GM19397 (cell line): ENCODE results near the gene ELOVL3.
"Not testable (repeated sequence)": the region's sequence is repeated elsewhere in the genome, so short reads cannot be mapped to it uniquely, and the experiment has no call there.

Experiments
- ATAC-seq: cut with Tn5 transposase; IDR thresholded peaks from one replicate; pipeline ENCODE4 v1.9.1; 2021; ENCODE audit warnings: mild to moderate bottlenecking, moderate library complexity; ENCODE audit not compliant: unreplicated experiment

ELOVL3 gene

DNA sequence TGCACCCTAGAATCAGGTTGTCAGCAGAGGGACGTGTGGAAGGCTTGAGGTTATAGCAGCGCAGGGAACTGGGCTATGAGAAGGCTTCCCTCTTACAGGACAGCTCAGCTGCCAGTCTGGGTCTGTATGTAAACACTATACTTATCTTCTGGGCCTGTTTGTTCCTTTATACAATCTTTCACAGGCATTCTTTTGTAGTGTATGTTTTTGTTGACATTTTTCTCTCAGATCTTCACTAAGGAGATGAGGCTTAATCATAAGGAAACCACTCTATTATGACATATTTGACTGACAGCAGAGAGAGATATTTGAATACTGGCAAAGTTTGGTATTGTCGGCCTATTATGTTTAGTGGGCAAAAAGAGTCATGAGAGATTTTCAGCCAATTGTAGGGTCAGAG, 20.2 kb downstream of the ELOVL3 start:
- ATAC-seq, result no peak

DNA sequence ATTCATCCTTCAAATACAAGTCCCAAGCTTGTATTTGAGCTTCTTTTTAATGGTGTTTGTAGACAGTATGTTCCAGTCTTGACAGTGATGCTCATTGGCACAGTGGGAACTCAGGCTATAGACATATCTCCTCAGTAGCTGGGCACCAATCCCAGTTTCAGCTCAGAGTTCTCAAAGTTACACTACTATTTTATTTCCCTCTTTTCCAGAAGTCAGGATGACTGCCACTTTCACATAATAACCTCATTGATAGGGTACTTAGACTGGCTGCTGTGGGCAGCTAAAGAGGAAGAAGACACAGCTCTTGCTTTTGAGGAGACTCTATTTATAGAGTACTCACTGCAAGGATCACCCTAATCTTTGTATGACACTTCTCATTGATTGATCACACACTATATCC, 21.6 kb downstream of the ELOVL3 start:
- no peak for ATAC-seq

DNA sequence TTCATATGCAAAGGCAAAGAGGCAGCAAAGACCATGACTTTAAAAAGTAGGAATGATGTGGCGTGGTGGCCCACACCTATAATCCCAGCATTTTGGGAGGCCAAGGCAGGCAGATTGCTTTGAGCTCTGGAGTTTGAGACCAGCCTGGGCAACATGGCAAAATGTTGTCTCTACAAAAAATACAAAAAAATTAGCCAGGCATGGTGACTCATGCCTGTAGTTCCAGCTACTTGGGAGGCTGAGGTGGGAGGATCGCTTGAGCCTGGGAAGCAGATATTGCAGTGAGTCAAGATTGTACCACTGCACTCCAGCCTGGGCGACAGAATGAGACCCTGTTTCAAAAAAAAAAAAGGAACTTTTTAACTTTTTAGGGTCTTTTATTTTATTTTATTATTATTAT, 26.4 kb downstream of the ELOVL3 start:
- ATAC-seq, result not testable (repeated sequence)

DNA sequence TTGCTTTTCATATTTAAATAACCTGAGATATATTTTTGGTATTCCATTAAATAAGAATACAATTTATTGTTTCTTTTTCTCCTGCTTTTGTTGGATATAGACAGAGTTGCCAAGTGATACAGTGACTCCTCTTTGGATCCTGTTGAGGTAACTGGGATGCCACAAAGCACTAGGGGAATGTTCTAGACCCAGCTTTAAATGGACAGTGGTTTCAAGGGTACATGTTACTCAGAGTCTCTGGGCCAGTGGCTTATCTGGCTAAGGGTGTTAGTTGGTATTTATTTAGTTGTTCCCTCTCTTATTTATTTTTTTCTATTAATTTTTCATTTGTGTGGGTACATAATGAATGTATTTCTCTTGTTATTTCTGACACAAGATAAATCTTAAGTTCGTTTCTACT, 28.3 kb downstream of the ELOVL3 start:
- ATAC-seq, result no peak

DNA sequence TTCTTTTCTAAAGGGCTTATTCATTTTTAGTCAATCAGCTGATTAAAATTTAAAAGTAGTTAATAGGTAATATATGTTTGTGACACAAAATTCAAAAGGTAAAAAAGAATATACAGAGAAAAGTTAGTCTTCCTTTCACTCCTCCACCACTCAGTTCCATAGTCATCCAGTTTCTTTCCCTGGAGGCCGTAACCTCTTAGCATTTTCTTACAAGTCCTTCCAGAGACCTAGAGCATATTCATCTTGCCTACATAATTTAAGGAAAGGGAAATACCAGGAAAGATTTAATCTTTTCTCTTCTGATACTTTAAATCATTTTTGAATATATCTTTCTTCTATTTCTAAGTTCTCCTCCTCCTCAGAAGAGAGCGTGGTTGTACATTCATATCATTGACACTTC, 29.3 kb downstream of the ELOVL3 start:
- ATAC-seq, result no peak

DNA sequence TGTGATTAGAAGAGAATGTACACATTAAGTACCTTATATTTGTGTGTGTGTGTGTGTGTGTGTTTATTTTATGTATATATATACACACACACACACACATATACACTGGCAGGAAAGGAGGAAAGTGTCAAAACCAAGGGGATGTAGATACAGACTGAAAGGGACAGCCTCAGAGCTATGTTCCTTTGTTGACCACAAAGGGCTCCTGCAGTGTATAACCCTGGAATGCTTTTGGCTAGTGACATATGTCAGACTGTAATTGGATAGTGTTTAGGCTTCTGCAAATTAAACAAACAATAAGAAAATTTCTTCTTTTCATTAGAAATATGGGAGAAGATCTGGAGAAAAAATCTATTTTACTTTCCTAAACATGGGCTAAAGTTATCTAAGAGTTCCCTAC, 35.1 kb downstream of the ELOVL3 start:
- ATAC-seq, result no peak

DNA sequence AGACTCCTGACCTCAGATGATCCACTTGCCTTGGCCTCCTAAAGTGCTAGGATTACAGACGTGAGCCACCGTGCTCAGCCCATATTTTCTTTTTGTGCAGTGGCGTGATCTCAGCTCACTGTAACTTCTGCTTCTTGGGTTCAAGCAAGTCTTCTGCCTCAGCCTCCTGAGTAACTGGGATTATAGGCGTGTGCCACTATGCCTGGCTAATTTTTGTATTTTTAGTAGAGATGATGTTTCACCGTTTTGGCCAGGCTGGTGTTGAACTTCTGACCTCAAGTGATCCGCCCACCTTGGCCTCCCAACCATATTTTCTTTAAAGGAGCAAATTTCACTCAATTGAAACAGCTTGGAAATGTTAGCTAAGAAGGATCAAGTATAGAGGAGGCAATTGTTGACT, 35.7 kb downstream of the ELOVL3 start:
- ATAC-seq, result no peak

DNA sequence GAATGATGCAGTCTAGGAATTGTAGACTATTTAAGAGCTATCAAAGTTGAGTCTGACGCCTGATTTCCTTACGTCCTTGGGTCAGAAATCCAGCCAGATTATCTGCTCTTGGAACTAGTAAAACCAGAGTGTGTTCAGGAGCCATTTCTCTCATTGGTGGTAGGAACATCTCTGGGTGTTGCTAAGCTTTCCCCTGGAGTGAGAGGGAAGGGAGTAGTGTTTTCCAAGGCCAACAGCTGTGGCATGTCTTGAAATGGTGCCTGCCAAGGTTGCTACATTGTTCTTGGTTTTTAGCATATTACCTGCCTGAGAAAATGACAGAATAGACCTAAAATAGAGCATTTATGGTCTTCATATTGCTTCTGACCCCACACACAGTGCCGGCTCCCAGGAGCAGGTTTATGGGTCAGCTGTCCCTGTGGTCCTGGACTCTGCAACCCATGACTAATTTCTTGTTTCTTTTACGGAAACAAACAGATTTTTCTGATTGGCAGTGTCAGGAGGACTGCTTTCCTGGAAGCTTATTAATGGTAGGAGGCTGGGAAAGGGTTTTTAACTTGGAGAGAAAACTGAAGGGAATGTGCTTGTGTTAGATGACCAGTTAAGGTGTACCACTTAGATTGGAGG, 36.8 kb downstream of the ELOVL3 start:
- ATAC-seq, result no peak

DNA sequence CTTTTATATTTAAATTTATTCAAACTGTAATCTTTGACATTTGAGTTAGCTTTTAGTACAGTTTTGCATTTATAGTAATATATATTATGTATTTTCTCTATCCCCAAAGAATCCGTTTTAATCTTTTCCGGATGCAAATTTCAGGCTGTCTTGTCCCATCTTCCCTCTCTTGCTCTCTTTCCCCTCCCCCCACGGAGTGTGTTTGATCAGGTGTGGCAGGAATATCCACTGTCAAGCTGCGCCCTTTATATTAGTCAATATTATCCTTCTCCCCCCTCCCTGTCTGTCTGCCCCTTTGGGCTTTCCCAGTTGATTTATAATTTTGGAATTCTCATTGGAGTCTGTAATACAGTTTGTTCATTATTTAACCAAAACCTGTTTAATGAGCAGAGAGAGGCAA, 38.3 kb downstream of the ELOVL3 start:
- ATAC-seq, result no peak

DNA sequence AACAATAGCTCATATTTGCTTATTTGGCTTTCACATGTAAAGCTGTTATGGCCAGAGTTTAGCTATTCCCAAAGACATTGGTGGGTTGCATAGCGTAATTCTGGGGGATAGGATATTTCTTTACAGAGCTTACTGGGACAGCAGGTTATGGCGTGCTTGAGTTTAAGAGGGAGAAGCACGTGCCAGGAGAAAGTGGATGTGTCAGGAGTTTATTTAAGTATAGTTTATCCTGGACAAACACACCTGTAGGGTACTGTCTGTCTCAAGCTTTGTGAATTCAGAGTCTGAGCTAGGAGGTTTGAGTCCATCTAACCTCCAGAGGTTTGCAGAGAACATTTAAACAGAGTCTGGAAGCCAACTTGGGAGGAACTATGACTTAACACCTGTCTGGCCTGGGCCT, 40.6 kb downstream of the ELOVL3 start:
- ATAC-seq, result no peak

DNA sequence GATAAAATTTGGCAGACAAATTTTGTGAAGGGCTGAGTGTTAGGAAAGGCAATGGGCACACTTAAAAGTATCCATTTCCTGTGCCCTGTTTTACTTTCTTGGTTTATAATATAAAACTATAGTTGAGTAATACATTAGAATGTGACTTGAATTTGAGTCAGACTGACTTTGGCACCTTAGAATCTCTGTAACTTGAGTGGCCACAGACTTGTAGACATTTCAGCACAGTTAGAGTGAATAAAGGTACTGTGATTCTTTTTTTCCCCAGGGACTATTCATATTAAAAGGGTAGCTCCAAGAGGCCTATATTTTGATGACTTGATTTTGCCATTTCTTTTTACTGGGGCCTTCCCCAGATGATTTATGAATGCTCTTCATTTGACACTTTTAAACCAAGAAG, 41.6 kb downstream of the ELOVL3 start:
- ATAC-seq, result no peak

DNA sequence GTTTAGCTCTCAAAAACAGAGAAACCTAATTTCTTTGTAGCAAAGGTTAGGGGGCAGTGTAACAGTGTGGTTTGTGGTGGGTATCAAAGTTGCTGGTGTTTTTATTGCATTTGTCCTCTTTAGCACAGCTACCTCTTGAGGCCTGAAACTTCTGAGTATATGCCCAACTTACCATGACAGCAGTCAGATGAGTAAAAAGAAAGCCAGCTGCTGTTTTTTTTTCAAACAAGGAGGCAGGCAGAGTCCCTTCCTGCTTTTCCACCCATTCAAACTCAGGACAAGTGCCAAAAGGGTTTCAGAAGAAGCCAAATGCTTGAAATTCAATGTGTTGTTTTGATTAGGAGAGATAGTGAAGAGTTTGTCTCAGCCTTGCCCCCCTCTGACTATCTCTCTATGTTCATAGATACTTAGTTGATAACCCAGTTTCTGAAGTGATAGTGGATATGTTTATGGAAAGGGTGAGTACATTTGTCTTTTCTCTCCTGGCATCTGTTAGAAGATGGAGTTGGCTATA, 42.3 kb downstream of the ELOVL3 start:
- ATAC-seq, result no peak

DNA sequence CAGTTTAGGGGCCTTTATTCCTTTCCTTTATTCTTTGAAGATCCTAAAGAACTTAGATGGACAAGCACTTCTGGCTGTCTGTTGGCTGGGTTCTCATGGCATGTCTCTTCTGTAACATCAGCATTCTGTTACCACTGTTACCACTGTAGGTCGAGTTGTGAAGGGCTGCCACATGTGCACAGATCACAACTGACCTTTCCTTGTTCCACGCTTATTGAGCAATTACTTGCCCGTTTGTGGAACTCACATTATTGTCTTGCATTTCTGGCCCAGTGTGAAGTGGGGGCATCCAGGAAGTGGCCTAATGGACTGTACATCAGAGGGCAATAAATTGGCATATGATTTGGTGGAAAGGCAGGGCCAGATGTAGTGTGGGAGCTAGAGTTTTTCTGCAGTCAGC, 42.9 kb downstream of the ELOVL3 start:
- ATAC-seq, result no peak

DNA sequence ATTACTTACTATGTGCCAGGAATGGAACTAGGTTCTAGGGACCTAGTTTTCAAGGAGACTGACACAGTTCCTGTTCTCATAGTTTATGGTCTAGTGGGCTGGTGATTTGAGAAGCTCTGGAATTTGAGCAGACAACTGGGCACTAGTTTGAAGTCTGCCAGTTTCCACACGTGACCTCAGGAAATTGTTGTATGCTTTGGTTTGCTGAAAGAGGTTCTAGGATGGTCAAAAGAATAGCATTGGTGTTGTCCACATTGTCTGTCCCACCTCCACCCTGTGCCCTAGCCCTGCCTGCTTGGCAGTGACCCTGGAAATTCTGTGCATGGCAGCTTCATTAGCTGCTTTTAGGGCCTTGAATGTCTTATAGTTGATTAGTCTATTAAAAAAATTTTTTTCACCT, 48.0 kb downstream of the ELOVL3 start:
- ATAC-seq, result no peak

DNA sequence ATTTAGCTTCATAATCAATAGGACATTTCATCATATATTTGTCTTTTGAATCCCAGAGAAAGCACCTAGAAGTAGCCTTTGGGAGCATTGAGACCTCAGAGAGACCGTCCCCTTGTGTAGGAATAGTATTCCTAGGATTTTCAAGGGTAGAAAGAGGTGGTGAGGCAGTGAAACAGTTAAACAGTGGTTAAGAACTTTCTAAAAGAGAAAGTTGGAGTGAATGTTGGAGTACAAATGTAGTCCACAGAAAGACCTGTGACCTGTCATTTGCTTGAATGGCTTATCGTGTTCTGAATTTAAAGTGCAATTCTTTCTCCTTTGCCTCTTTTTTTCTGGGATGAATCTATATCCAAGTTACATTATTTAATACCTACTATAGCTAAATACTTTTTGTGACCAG, 49.2 kb downstream of the ELOVL3 start:
- no peak for ATAC-seq

DNA sequence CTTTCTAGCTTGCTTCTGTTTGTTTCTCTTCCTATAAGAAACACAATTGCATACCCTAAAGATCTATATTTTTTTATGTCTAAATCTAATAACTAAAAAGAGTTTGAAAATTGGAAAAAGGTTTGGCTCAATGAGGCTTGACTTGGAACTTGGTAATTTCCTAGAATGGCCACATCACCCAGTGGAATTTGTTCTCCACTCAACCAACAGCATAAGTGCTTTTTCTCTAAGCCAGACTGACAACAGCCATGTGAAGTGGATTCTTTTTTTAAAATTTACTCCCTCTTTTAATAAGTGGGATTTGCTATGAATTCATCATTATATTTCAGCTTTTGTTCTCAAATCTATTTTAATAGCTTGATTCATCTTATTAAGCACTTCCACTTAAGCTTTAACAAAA, 53.0 kb downstream of the ELOVL3 start:
- ATAC-seq, result no peak
